ENCODE measurements around the gene PKN2. TPM values are rescaled to one million over a fixed set of nuclear protein-coding genes. Genes with fewer than 3 reads are reported as not detected.

Gene PKN2
- total and polyA plus RNA-seq, 2 experiments from 2014 or later = 14.6 to 29.4 TPM

- peak overlapping the region; percentile 89 for H3K4me3 Mint-ChIP-seq
- TF ChIP-seq REST (IDR thresholded peaks at IDR 0.05; ENCODE audit: unreplicated experiment) = no peak
- no peak for TF ChIP-seq ZNF462 (CRISPR knock-in tag; IDR thresholded peaks at IDR 0.05)
- no peak for TF ChIP-seq JUNB (IDR thresholded peaks at IDR 0.05; ENCODE audit: unreplicated experiment)
- peak; percentile 20 to 29; a peak in 3 of 4 replicates for TF ChIP-seq CTCF (conservative IDR thresholded peaks at IDR 0.05; ENCODE audit: low read depth in 2 of 2)
- TF ChIP-seq STAT1 (IDR thresholded peaks at IDR 0.05; ENCODE audit: unreplicated experiment) = no peak
- TF ChIP-seq POLR2AphosphoS5 (IDR thresholded peaks at IDR 0.05; ENCODE audit: low read depth) = no peak
- no peak for TF ChIP-seq EZH2 (IDR thresholded peaks at IDR 0.05; ENCODE audit: low read depth, unreplicated experiment)
- peak; percentile 21; the same call in 1 of the 2 replicates for TF ChIP-seq CREB1 (CRISPR knock-in tag; IDR thresholded peaks at IDR 0.05; ENCODE audit: low read depth)
- peak overlapping the region; percentile 80; the same call in 1 of the 2 replicates for H2AFZ ChIP-seq
- ATAC-seq (peak; percentile 77), DNase-seq (ENCODE audit: low spot score) (peak; percentile 91)
- no peaks in the 10 kb centered on the region for H3K9me3 Mint-ChIP-seq
- peak overlapping the region; percentile 86 for H3K4me2 ChIP-seq
- H3K27ac Mint-ChIP-seq = peak overlapping the region; percentile 91
- peaks cover 6% of the 10 kb centered on the region for H3K4me1 Mint-ChIP-seq
- peaks cover 9% of the 10 kb centered on the region for H3K27me3 Mint-ChIP-seq (ENCODE audit: insufficient read depth, low read depth, poor library complexity)
- peaks cover 57% of the 10 kb centered on the region for H3K79me2 ChIP-seq (replicated peaks; ENCODE audit: insufficient read depth)
- H4K20me1 ChIP-seq (replicated peaks; ENCODE audit: insufficient read depth) = 0 out of 2 replicates have a peak, but pooled peaks cover 3% of the 10 kb centered on the region
- H3K27me3 ChIP-seq (ENCODE audit: insufficient read depth) = no peaks in the 10 kb centered on the region
- no peaks in the 10 kb centered on the region; the same call in 2 of the 3 replicates for H3K36me3 Mint-ChIP-seq (ENCODE audit: low read depth)
- H3K4me1 ChIP-seq (ENCODE audit: insufficient read depth) = peaks cover 9% of the 10 kb centered on the region
- H3K9me2 ChIP-seq (ENCODE audit: insufficient read depth) = no peaks in the 10 kb centered on the region
- H3K4me3 ChIP-seq = peak overlapping the region; percentile 71
- H3K36me3 ChIP-seq (ENCODE audit: insufficient read depth) = no peaks in the 10 kb centered on the region
- peak overlapping the region; percentile 63 for H3K27ac ChIP-seq (ENCODE audit: low read depth)
- H3F3A ChIP-seq (replicated peaks; ENCODE audit: low read depth) = peaks cover 4% of the 10 kb centered on the region
Measured at GRCh38 chr1:88684482-88685258, 597 bp downstream of the PKN2 start.

Measured in GM23338 (cell line).